ELR (cell line): ENCODE data around the gene ITFG1.
"Not testable (repeated sequence)": the region's sequence is repeated elsewhere in the genome, so short reads cannot be mapped to it uniquely, and the experiment has no call there.

ENCODE experiments used
- DNase-seq: peaks from one replicate; pipeline ENCODE4 v3.0.0-alpha.2; 2015; ENCODE audit warnings: low read depth

ITFG1 gene

GRCh38 chr16:47473792-47474191 lies 12.9 kb upstream of the ITFG1 start:
- DNase-seq: no peak

- not testable (repeated sequence) for DNase-seq
These were observed 12.1 kb upstream of the ITFG1 start for GRCh38 chr16:47473004-47473403.

GRCh38 chr16:47470810-47471209 lies 9.9 kb upstream of the ITFG1 start:
- no peak for DNase-seq

GRCh38 chr16:47470211-47470610 lies 9.3 kb upstream of the ITFG1 start:
- DNase-seq: no peak

- no peak for DNase-seq
These were observed 8.4 kb upstream of the ITFG1 start for GRCh38 chr16:47469227-47469626.

- not testable (repeated sequence) for DNase-seq
These were observed 7.3 kb upstream of the ITFG1 start for GRCh38 chr16:47468070-47468689.

GRCh38 chr16:47467501-47467900 lies 6.6 kb upstream of the ITFG1 start:
- DNase-seq: peak; percentile 4

GRCh38 chr16:47465919-47466630 lies 5.2 kb upstream of the ITFG1 start:
- no peak for DNase-seq

GRCh38 chr16:47463771-47464624 lies 3.1 kb upstream of the ITFG1 start:
- DNase-seq: no peak

GRCh38 chr16:47461598-47462266 lies 869 bp upstream of the ITFG1 start:
- DNase-seq: peak; percentile 63

- peak; percentile 22 for DNase-seq
These were observed 528 bp downstream of the ITFG1 start for GRCh38 chr16:47460359-47460710.

GRCh38 chr16:47459603-47460002 lies 1.3 kb downstream of the ITFG1 start:
- no peak for DNase-seq

- no peak for DNase-seq
These were observed 2.5 kb downstream of the ITFG1 start for GRCh38 chr16:47458331-47458730.

GRCh38 chr16:47449788-47450187 lies 11.1 kb downstream of the ITFG1 start:
- DNase-seq: no peak

- DNase-seq: no peak
These were observed 11.9 kb downstream of the ITFG1 start for GRCh38 chr16:47448830-47449575.

- DNase-seq: no peak
These were observed 14.4 kb downstream of the ITFG1 start for GRCh38 chr16:47446431-47446830.

- DNase-seq: not testable (repeated sequence)
These were observed 18.0 kb downstream of the ITFG1 start for GRCh38 chr16:47442884-47443283.

- not testable (repeated sequence) for DNase-seq
These were observed 20.8 kb downstream of the ITFG1 start for GRCh38 chr16:47440066-47440465.

- DNase-seq: not testable (repeated sequence)
These were observed 26.6 kb downstream of the ITFG1 start for GRCh38 chr16:47434274-47434673.

- DNase-seq: no peak
These were observed 28.9 kb downstream of the ITFG1 start for GRCh38 chr16:47431960-47432359.

- DNase-seq: no peak
These were observed 34.1 kb downstream of the ITFG1 start for GRCh38 chr16:47426806-47427205.

- DNase-seq: no peak
These were observed 36.0 kb downstream of the ITFG1 start for GRCh38 chr16:47424846-47425245.
